ENCODE results near the gene PUS10. TPM values are rescaled to one million over a fixed set of nuclear protein-coding genes. Genes with fewer than 3 reads are reported as not detected.

Gene PUS10
- total and polyA plus RNA-seq, 2 of the 8 experiments (the other 6 are each of a cell fraction or from before 2014, with no cell fraction given), result 1.3 to 3.1 TPM

DNA sequence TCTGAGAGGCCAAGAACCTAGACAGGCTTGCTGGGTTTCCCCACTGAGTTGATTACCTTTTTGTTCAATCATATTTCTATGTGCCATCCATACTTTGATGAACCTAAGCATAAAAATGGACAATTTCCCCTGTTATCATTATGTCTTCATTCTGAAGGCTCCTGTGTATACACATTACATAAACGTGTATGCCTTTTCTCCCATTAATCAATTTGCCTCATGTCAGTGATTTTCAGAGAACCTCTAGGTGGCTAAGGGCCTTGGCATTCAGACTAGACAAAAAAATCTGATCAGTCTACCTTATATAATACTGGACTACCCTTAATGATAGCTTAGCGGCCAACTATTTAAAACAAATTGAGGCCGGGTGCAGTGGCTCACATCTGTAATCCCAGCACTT lies 4.7 kb downstream of the PUS10 start:
- no peak overlapping the region for H3K4me3 ChIP-seq (ENCODE audit: extremely low read depth in 1 of 4, insufficient read depth in 2 of 4, low read depth in 3 of 4, low read length in 4 of 4)
- DNase-seq (ENCODE audit: low read depth in 1 of 2, low spot score in 2 of 2), result no peak
- H4K8ac ChIP-seq (ENCODE audit: extremely low read depth, insufficient read depth, low read length), result no peak overlapping the region
- H2AFZ ChIP-seq (ENCODE audit: low read length), result no peak overlapping the region
- H3K36me3 ChIP-seq (ENCODE audit: control insufficient read depth in 2 of 4, insufficient read depth in 4 of 4, low read length in 3 of 4), result no peaks in the 10 kb centered on the region
- H3K4ac ChIP-seq (replicated peaks; ENCODE audit: insufficient read length, low read depth, low read length), result no peak overlapping the region
- H3K79me1 ChIP-seq (ENCODE audit: low read depth, low read length), result no peaks in the 10 kb centered on the region
- no peak overlapping the region for H2BK20ac ChIP-seq (ENCODE audit: low read length)
- H3K18ac ChIP-seq (ENCODE audit: extremely low read depth, low read length), result no peak overlapping the region
- no peak overlapping the region for H3K9ac ChIP-seq (replicated peaks in 1 of 4; ENCODE audit: extremely low read depth in 1 of 4, low read depth in 3 of 4, low read length in 3 of 4)
- H2BK120ac ChIP-seq (replicated peaks; ENCODE audit: low read depth, low read length), result no peak overlapping the region
- H4K20me1 ChIP-seq (replicated peaks in 1 of 2; ENCODE audit: control insufficient read depth in 1 of 2, insufficient read depth in 2 of 2, low read length in 2 of 2), result no peaks in the 10 kb centered on the region
- H3K56ac ChIP-seq (replicated peaks; ENCODE audit: insufficient read length, low read depth, low read length), result no peak overlapping the region
- TF ChIP-seq CTBP2 (IDR thresholded peaks at IDR 0.05; ENCODE audit: borderline replicate concordance, insufficient read depth, insufficient read length, low read length) (no peak), CHD1 (IDR thresholded peaks at IDR 0.05; ENCODE audit: low read depth, low read length) (no peak), KDM1A (IDR thresholded peaks at IDR 0.05; ENCODE audit: borderline replicate concordance, low read length) (no peak), BCL11A (IDR thresholded peaks at IDR 0.05; ENCODE audit: low read depth in 2 of 2, low read length in 2 of 2) (no peak), JUND (IDR thresholded peaks at IDR 0.05; ENCODE audit: low read length) (no peak), FOSL1 (IDR thresholded peaks at IDR 0.05; ENCODE audit: insufficient read depth, low read depth, low read length) (no peak), YY1 (IDR thresholded peaks at IDR 0.05; ENCODE audit: low read depth, low read length) (no peak), POU5F1 (IDR thresholded peaks at IDR 0.05; ENCODE audit: low read depth, low read length) (no peak)
- TF ChIP-seq, protein P1, sequence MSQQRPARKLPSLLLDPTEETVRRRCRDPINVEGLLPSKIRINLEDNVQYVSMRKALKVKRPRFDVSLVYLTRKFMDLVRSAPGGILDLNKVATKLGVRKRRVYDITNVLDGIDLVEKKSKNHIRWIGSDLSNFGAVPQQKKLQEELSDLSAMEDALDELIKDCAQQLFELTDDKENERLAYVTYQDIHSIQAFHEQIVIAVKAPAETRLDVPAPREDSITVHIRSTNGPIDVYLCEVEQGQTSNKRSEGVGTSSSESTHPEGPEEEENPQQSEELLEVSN (IDR thresholded peaks at IDR 0.05), result no peak
- H3K4me2 ChIP-seq (ENCODE audit: insufficient read depth in 1 of 2, low read depth in 2 of 2, low read length in 2 of 2), result no peak overlapping the region
- ChIA-PET CTCF (ENCODE audit: partially characterized antibody) (no interaction called here), POLR2A (ENCODE audit: partially characterized antibody) (no interaction called here)
- H3K27ac ChIP-seq (ENCODE audit: low read depth, low read length), result no peak overlapping the region
- H4K91ac ChIP-seq (replicated peaks; ENCODE audit: insufficient read length, low read length), result no peak overlapping the region
- no peak overlapping the region for H2BK12ac ChIP-seq (ENCODE audit: low read depth, low read length)
- WGBS, 2 experiments (ENCODE audit: extremely low coverage in 1 of 2, insufficient coverage in 1 of 2, insufficient read length in 1 of 2, insufficient replicate concordance in 2 of 2, low coverage in 1 of 2, low lambda C conversion rate in 2 of 2, missing lambda C conversion rate in 1 of 2), result 87% methylated on average over 3 of the region's 3 CpGs; no CpG with 5 or more reads in 1 of the 2 experiments
- H3K27me3 ChIP-seq (replicated peaks in 1 of 4; ENCODE audit: control insufficient read depth in 3 of 4, extremely low read depth in 1 of 4, insufficient read depth in 3 of 4, low read length in 3 of 4), result no peaks in the 10 kb centered on the region
- H2AK5ac ChIP-seq (ENCODE audit: low read depth, low read length), result no peak overlapping the region
- H3K79me2 ChIP-seq (ENCODE audit: control insufficient read depth in 1 of 2, insufficient read depth in 2 of 2, low read length in 2 of 2), result peaks cover 0 to 4% of the 10 kb centered on the region in 2 experiments; a peak in 2 of 4 replicates
- no peak overlapping the region for H2BK5ac ChIP-seq (ENCODE audit: low read depth, low read length)
- H4K5ac ChIP-seq (ENCODE audit: insufficient read length, low read depth, low read length), result no peak overlapping the region
- FAIRE-seq, result no peak
- no peak overlapping the region for H3K23ac ChIP-seq (ENCODE audit: insufficient read length)
- H2BK15ac ChIP-seq (ENCODE audit: low read length), result no peak overlapping the region
- H3K23me2 ChIP-seq (ENCODE audit: low read depth, low read length), result peaks cover 3% of the 10 kb centered on the region; the same call in 1 of the 2 replicates
- no peak overlapping the region for H3K14ac ChIP-seq (ENCODE audit: insufficient read length)
- H3K9me3 ChIP-seq (ENCODE audit: insufficient read depth in 2 of 2, low read depth in 1 of 2, low read length in 1 of 2), result no peaks in the 10 kb centered on the region
- H3K4me1 ChIP-seq (replicated peaks in 1 of 4; ENCODE audit: control insufficient read depth in 3 of 4, insufficient read depth in 4 of 4, low read length in 3 of 4), result peaks cover 0 to 3% (median 0%) of the 10 kb centered on the region in 4 experiments; a peak in 1 of 7 replicates
